K562 (cell line): ENCODE measurements around the gene UBXN10. TPM values are rescaled to one million over a fixed set of nuclear protein-coding genes. Genes with fewer than 3 reads are reported as not detected.

Experiments
- HNRNPLL ChIP-seq: fragments of 200-400 bp; formaldehyde crosslinking; IDR thresholded peaks from 2 replicates; pipeline ENCODE4 v1.6.1; 2017; ENCODE audit warnings: low read length, low read depth, mild to moderate bottlenecking; ENCODE audit not compliant: poor library complexity, severe bottlenecking
- NR2C2 ChIP-seq, 2 experiments: fragments of 200-800 bp in 1 of 2; sonication (Bioruptor generic) in 1 of 2; sonication (generic) in 1 of 2; formaldehyde crosslinking in 1 of 2; IDR thresholded peaks; 2 replicates each; pipeline versions ENCODE4 v1.6.1 to v1.8.0; 2016 to 2022; ENCODE audit warnings: mild to moderate bottlenecking in 1 of 2, missing compliant biosample characterization in 1 of 2, missing genetic modification characterization in 1 of 2, missing genetic modification reagents in 1 of 2
- ZNF124 ChIP-seq: sonication (generic); formaldehyde crosslinking; IDR thresholded peaks from 2 replicates; pipeline ENCODE4 v1.8.1; 2022; ENCODE audit warnings: missing genetic modification reagents
- polyA plus RNA-seq, 8 experiments: library from polyadenylated mRNA; depleted of rRNA in 4 of 8; stranded (reverse) in 5 of 8; unstranded in 3 of 8; fragments of >200 nt; fragmentation: Nextera tagmentation in 2 of 8; fragmentation: Illumina TruSeq in 1 of 8; extraction: Ambion mirVana in 2 of 8; extraction: Trizol in 1 of 8; gene quantifications; 2 replicates each; pipeline versions ENCODE4 v1.2.1 to v1.2.3, GENCODE V29; 2011 to 2014; ENCODE audit warnings: inconsistent platforms in 1 of 8, missing spikeins in 1 of 8
- total RNA-seq, 7 experiments: library from RNA; depleted of rRNA in 6 of 7; stranded (reverse); fragments of >200 nt in 6 of 7; fragmentation: Illumina TruSeq in 2 of 7; extraction: Trizol in 2 of 7; gene quantifications; 2 replicates each; pipeline versions ENCODE4 v1.2.1 to v1.2.3, GENCODE V29; 2011 to 2021; ENCODE audit warnings: low replicate concordance in 1 of 7
- TF ChIP-seq, protein P1 (sequence below), 2 experiments: fragments of 450-650 bp; IDR thresholded peaks; 2 replicates each; pipeline ENCODE4 v1.6.1; 2018; ENCODE audit warnings: mild to moderate bottlenecking in 2 of 2, low read depth in 1 of 2; ENCODE audit not compliant: partially characterized antibody in 2 of 2
- TF ChIP-seq, protein P2 (sequence below): fragments of 250-450 bp; sonication (Bioruptor Pico); IDR thresholded peaks from 2 replicates; pipeline ENCODE4 v1.5.0; 2021; ENCODE audit warnings: mild to moderate bottlenecking, moderate library complexity
- TF ChIP-seq, protein P3 (sequence below): fragments of 250-450 bp; sonication (Bioruptor Pico); IDR thresholded peaks from 2 replicates; pipeline ENCODE4 v1.4.0; 2020; ENCODE audit warnings: mild to moderate bottlenecking, moderate library complexity

UBXN10 gene
- total and polyA plus RNA-seq, 9 of the 15 experiments (the other 6 are each of a cell fraction or from before 2014, with no cell fraction given), result 10.7 to 17.7 (median 13.6) TPM

DNA sequence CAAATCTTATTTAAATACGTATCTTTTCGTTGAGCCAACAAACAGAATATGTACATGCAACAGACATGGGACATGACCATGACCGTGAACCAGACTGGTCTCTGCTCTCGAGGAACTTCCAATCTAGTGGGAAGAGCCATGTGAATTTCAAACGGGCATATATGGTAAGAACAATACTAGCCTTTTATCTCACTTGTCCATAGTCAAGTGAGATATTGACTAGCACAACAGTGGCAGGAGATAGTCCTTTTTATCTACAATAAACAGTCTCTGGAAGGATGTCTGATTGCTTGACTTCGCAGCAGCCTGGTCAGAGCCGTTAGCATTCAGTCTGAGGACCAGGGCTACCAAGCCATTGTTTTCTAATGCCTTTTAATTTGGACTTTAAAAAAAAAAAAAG lies 13.0 kb downstream of the UBXN10 start (continued):
- TF ChIP-seq, protein P1, sequence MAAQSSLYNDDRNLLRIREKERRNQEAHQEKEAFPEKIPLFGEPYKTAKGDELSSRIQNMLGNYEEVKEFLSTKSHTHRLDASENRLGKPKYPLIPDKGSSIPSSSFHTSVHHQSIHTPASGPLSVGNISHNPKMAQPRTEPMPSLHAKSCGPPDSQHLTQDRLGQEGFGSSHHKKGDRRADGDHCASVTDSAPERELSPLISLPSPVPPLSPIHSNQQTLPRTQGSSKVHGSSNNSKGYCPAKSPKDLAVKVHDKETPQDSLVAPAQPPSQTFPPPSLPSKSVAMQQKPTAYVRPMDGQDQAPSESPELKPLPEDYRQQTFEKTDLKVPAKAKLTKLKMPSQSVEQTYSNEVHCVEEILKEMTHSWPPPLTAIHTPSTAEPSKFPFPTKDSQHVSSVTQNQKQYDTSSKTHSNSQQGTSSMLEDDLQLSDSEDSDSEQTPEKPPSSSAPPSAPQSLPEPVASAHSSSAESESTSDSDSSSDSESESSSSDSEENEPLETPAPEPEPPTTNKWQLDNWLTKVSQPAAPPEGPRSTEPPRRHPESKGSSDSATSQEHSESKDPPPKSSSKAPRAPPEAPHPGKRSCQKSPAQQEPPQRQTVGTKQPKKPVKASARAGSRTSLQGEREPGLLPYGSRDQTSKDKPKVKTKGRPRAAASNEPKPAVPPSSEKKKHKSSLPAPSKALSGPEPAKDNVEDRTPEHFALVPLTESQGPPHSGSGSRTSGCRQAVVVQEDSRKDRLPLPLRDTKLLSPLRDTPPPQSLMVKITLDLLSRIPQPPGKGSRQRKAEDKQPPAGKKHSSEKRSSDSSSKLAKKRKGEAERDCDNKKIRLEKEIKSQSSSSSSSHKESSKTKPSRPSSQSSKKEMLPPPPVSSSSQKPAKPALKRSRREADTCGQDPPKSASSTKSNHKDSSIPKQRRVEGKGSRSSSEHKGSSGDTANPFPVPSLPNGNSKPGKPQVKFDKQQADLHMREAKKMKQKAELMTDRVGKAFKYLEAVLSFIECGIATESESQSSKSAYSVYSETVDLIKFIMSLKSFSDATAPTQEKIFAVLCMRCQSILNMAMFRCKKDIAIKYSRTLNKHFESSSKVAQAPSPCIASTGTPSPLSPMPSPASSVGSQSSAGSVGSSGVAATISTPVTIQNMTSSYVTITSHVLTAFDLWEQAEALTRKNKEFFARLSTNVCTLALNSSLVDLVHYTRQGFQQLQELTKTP (IDR thresholded peaks at IDR 0.05; ENCODE audit: low read depth in 1 of 2, partially characterized antibody in 2 of 2), result peak in 1 of 2 experiments; percentile 38
- no peak for TF ChIP-seq HNRNPLL
- TF ChIP-seq, protein P2, sequence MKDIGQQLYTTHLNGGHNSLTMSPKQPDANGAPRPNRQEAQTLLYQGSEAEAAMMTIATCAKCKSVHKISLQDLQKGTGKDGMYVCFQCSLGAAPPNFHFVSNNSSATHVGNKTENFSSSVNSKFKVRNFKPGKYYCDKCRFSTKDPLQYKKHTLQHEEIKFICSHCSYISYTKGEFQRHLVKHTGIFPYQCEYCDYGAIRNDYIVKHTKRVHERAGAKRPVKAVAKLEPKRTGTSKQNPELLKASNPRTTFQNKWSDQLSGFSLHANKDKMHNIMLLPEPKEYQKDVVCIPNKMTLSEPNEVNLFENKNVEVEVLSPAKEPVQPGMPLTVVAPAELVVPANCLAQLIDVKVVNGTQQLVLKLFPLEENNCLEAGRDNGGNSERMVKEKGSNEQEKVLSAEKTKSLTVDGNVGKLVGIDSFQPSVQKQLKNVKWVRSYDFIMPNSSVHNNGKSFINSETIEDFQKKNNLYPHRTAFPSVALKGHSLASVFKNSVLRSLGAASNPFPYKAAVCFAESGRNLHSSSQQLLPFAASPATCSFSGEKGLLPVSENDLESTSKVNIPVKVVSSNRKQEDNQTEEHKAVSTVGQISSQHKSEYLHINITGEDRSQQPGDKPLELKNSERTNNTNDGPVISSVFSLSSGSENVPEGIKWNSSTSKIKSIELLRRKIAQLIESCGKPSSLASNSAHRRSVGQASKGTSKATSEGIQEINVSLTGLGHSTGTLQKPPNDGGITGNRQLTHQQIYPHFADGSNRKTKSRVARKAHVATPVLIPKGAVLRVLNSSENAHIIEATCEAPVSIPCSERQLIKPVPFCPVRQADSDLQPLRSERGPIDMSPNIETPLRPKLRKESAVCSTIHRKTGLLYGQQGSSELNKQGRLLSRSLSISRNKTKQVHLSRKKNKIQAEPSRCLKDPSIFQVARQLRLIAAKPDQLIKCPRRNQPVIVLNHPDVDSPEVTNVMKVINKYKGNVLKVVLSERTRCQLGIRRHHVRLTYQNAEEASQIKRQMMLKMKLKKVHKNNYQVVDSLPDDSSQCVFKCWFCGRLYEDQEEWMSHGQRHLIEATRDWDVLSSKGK (CRISPR knock-in tag), result no peak
- no peak for TF ChIP-seq NR2C2 (CRISPR knock-in tag; IDR thresholded peaks at IDR 0.05)
- TF ChIP-seq NR2C2 (tag; IDR thresholded peaks at IDR 0.05), result no peak
- TF ChIP-seq ZNF124 (CRISPR knock-in tag), result no peak
- TF ChIP-seq, protein P3, sequence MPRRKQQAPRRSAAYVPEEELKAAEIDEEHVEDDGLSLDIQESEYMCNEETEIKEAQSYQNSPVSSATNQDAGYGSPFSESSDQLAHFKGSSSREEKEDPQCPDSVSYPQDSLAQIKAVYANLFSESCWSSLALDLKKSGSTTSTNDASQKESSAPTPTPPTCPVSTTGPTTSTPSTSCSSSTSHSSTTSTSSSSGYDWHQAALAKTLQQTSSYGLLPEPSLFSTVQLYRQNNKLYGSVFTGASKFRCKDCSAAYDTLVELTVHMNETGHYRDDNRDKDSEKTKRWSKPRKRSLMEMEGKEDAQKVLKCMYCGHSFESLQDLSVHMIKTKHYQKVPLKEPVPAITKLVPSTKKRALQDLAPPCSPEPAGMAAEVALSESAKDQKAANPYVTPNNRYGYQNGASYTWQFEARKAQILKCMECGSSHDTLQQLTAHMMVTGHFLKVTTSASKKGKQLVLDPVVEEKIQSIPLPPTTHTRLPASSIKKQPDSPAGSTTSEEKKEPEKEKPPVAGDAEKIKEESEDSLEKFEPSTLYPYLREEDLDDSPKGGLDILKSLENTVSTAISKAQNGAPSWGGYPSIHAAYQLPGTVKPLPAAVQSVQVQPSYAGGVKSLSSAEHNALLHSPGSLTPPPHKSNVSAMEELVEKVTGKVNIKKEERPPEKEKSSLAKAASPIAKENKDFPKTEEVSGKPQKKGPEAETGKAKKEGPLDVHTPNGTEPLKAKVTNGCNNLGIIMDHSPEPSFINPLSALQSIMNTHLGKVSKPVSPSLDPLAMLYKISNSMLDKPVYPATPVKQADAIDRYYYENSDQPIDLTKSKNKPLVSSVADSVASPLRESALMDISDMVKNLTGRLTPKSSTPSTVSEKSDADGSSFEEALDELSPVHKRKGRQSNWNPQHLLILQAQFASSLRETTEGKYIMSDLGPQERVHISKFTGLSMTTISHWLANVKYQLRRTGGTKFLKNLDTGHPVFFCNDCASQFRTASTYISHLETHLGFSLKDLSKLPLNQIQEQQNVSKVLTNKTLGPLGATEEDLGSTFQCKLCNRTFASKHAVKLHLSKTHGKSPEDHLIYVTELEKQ (CRISPR knock-in tag), result no peak
